Cardiac muscle cell (in vitro differentiated cells and primary cell): Measurements from ENCODE around the gene CCSER1. TPM values are rescaled to one million over a fixed set of nuclear protein-coding genes. Genes with fewer than 3 reads are reported as not detected.

Experiments
- DNase-seq, 2 donors: peaks; one replicate each; pipeline versions ENCODE4 v3.0.0 to v3.0.0-alpha.2; 2010 to 2017; ENCODE audit warnings: low read depth in 1 of 2, low spot score in 1 of 2
- H3K27ac ChIP-seq: fragments of 200-600 bp; sonication (generic); 2 replicates; pipeline ENCODE4 v1.5.1; 2016
- H3K27me3 ChIP-seq: fragments of 200-600 bp; sonication (generic); 2 replicates; pipeline ENCODE4 v1.6.0; 2016; ENCODE audit warnings: control low read depth
- H3K36me3 ChIP-seq: fragments of 200-600 bp; sonication (generic); 2 replicates; pipeline ENCODE4 v1.5.1; 2016; ENCODE audit warnings: control low read depth
- H3K4me1 ChIP-seq: fragments of 200-600 bp; sonication (generic); 2 replicates; pipeline ENCODE4 v1.8.1; 2017; ENCODE audit warnings: low read depth, mild to moderate bottlenecking, mixed run types
- H3K4me3 ChIP-seq: fragments of 200-600 bp; sonication (generic); 2 replicates; pipeline ENCODE4 v1.5.1; 2016; ENCODE audit warnings: mild to moderate bottlenecking
- H3K9me3 ChIP-seq: fragments of 200-600 bp; sonication (generic); 2 replicates; pipeline ENCODE4 v1.5.1; 2017; ENCODE audit warnings: low read depth, mild to moderate bottlenecking, control low read depth
- polyA plus RNA-seq: library from polyadenylated mRNA; unstranded; fragments of >200 nt; fragmentation: Nextera tagmentation; extraction: Ambion mirVana; gene quantifications from 2 replicates; pipeline ENCODE4 v1.2.1, GENCODE V29; 2016
- total RNA-seq: library from RNA; depleted of rRNA; stranded (reverse); fragments of >200 nt; gene quantifications from 2 replicates; pipeline ENCODE4 v1.2.3, GENCODE V29; 2016
- TF ChIP-seq, protein P1 (sequence below): IDR thresholded peaks from 2 replicates; pipeline ENCODE4 v1.5.1; 2012; ENCODE audit warnings: low read depth, mild to moderate bottlenecking, low read length

The CCSER1 gene
- total and polyA plus RNA-seq, 2 experiments from 2014 or later: 0.77 to 3.6 TPM

DNA sequence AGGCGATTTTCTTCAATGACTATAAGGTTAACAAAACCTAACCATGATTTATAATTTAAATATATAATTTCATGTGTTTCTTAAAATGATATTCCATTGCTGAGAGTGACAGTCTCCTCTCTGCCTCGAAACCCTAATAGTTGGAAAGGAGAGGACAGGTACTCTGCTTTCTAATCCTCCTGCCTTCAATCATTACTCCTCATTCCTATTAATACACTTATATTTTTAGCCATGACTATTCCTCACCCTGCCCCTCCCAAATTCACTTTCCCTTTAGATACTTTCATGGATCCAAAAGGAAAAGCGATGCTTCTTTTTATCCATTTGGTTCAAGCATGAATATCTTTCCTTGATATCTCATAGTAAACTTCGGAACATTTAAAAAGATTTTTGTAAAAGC is 418.2 kb downstream of the CCSER1 start:
- no peak for DNase-seq
- TF ChIP-seq, protein P1, sequence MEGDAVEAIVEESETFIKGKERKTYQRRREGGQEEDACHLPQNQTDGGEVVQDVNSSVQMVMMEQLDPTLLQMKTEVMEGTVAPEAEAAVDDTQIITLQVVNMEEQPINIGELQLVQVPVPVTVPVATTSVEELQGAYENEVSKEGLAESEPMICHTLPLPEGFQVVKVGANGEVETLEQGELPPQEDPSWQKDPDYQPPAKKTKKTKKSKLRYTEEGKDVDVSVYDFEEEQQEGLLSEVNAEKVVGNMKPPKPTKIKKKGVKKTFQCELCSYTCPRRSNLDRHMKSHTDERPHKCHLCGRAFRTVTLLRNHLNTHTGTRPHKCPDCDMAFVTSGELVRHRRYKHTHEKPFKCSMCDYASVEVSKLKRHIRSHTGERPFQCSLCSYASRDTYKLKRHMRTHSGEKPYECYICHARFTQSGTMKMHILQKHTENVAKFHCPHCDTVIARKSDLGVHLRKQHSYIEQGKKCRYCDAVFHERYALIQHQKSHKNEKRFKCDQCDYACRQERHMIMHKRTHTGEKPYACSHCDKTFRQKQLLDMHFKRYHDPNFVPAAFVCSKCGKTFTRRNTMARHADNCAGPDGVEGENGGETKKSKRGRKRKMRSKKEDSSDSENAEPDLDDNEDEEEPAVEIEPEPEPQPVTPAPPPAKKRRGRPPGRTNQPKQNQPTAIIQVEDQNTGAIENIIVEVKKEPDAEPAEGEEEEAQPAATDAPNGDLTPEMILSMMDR: no peak

DNA sequence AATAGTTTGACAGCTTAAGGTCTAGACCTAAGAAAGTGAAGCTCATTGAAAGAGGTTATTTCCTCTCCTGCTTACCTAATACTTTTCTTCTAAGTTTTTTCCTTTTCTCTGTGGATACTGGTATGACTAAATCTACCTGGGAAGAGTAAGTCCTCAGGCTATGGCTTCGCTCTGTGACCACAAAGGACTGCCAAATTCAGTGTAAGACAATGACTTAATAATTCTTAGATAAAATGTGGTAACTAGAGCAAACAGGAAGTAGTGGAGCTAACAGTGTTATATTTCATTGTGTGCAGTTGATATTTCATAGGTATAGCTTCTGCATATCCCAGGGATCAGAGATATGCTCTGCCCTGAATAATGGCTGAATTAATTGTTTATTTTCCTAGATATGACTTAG is 418.9 kb downstream of the CCSER1 start:
- no peaks in the 10 kb centered on the region for H3K27me3 ChIP-seq
- DNase-seq: no peak
- no peak overlapping the region for H3K4me3 ChIP-seq
- H3K9me3 ChIP-seq: no peaks in the 10 kb centered on the region
- TF ChIP-seq, protein P1: no peak
- no peaks in the 10 kb centered on the region for H3K36me3 ChIP-seq
- no peak overlapping the region for H3K27ac ChIP-seq
- H3K4me1 ChIP-seq: no peaks in the 10 kb centered on the region

More for the DNA sequence above, 418.2 kb downstream of the CCSER1 start:
- no peaks in the 10 kb centered on the region for H3K36me3 ChIP-seq
- no peaks in the 10 kb centered on the region for H3K9me3 ChIP-seq
- H3K4me3 ChIP-seq: no peak overlapping the region
- H3K27me3 ChIP-seq: no peaks in the 10 kb centered on the region
- no peaks in the 10 kb centered on the region for H3K4me1 ChIP-seq
- H3K27ac ChIP-seq: no peak overlapping the region

DNA sequence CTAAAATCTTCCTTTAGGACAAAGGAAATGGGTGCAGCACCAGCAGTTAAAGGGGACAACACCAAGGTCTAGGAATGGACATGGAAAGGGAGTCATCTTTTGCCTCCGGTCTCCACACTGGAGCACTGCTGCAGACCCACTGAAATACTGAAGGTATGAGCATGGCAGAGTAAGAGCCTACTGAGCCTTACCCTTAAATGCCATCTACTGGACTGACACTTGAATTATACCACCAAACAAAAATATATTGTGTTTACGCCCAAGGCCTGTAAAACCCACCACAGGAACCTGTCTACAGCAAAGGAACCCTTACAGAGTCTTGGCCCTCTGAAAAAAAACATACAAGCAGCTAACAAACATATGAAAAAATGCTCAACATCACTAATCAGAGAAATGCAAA is 443.4 kb downstream of the CCSER1 start:
- Histone ChIP-seq H3K4me1 (no peaks in the 10 kb centered on the region), H3K4me3 (no peak overlapping the region), H3K9me3 (no peaks in the 10 kb centered on the region), H3K27me3 (no peaks in the 10 kb centered on the region), H3K36me3 (no peaks in the 10 kb centered on the region), H3K27ac (no peak overlapping the region)
- no peak for DNase-seq
- TF ChIP-seq, protein P1: no peak

DNA sequence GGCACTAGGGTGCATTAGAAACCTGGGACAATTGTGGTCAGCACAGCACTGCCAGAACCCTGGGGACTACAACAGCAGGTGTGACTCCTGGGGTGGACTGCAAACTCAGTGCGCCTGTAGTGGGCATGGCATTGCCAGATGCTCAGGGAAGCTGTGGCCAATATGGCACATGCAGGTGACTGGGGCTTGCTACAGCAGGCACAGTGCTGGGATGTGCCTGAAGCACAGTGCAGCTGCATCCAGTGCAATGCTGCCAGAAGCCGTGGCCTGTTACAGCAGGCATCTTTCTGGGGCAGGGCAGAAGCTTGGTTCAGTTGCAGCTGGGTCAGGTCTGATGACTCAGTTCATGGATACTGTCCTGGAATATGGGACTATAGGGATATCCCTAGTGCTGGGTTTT is 445.8 kb downstream of the CCSER1 start:
- H3K27ac ChIP-seq: no peak overlapping the region
- H3K4me1 ChIP-seq: no peaks in the 10 kb centered on the region
- H3K27me3 ChIP-seq: no peaks in the 10 kb centered on the region
- H3K4me3 ChIP-seq: no peak overlapping the region
- DNase-seq: no peak
- TF ChIP-seq, protein P1: no peak
- H3K36me3 ChIP-seq: no peaks in the 10 kb centered on the region
- H3K9me3 ChIP-seq: no peaks in the 10 kb centered on the region

DNA sequence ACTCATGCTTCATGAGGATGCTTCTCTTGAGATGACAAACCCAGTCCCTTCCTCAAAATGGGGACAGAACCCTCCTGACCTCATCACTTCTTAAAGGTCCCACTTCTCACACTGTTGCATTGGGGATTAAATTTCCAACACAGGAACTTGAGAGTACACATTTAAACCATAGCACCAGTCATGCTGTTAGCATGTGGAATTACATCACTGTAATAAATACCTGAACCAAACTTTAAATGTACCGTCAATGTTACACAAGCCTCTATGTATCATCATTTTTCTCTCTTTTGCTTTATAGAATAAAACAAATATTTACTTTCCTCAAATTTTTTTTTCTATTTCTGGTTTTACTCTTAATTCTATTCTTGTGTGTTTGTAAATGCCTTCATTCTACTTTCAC is 448.2 kb downstream of the CCSER1 start:
- TF ChIP-seq, protein P1: no peak
- no peak for DNase-seq
- peaks cover 5% of the 10 kb centered on the region for H3K4me1 ChIP-seq
- H3K9me3 ChIP-seq: no peaks in the 10 kb centered on the region
- no peaks in the 10 kb centered on the region for H3K27me3 ChIP-seq
- H3K27ac ChIP-seq: no peak overlapping the region
- no peak overlapping the region for H3K4me3 ChIP-seq
- no peaks in the 10 kb centered on the region for H3K36me3 ChIP-seq

DNA sequence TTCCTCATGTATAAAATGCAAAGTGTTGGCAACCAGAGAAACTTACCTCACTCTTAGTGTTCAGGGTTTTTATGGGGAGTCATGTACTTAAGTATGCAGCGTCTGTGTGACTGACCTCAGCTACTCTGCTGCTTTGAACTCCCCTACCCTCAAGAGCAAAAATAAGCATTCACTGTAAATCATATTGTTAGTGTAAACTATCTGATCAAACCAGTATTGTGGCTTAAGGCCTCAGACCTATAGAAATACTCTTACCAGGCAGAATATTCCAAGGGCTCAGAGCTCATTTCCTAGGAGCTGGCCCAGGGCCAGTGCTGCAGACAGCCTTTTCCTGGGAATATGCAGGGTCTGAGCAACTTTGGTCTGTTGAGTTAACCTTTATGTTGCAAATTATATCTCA is 453.1 kb downstream of the CCSER1 start:
- Histone ChIP-seq H3K27me3 (no peaks in the 10 kb centered on the region), H3K4me1 (peaks cover 5% of the 10 kb centered on the region), H3K36me3 (no peaks in the 10 kb centered on the region), H3K4me3 (no peak overlapping the region), H3K9me3 (no peaks in the 10 kb centered on the region), H3K27ac (no peak overlapping the region)
- TF ChIP-seq, protein P1: no peak
- peak in 1 of 2 donors; percentile 32 for DNase-seq
